Ovary (tissue), 9 donors: ENCODE data around the gene POLR3GL. TPM values are rescaled to one million over a fixed set of nuclear protein-coding genes. Genes with fewer than 3 reads are reported as not detected.

Experiments used
- DNase-seq, 5 donors: peaks; one replicate each; pipeline ENCODE4 v3.0.0-alpha.2; 2019 to 2020
- H3K27ac ChIP-seq, 2 donors: fragments of 200-600 bp; one replicate each; pipeline versions ENCODE4 v1.5.1 to v1.8.0; 2019 to 2022
- H3K27me3 ChIP-seq: fragments of 200-600 bp; one replicate; pipeline ENCODE4 v1.8.0; 2022
- H3K36me3 ChIP-seq: fragments of 200-600 bp; sonication (generic); one replicate; pipeline ENCODE4 v1.5.1; 2019
- H3K4me1 ChIP-seq: one replicate; pipeline ENCODE4 v1.8.1; 2013; ENCODE audit warnings: mild to moderate bottlenecking, moderate library complexity; ENCODE audit not compliant: insufficient read depth
- H3K4me3 ChIP-seq: fragments of 200-600 bp; sonication (generic); one replicate; pipeline ENCODE4 v1.5.1; 2017
- H3K9me3 ChIP-seq, 2 donors: fragments of 200-600 bp in 1 of 2; sonication (generic) in 1 of 2; one replicate each; pipeline versions ENCODE4 v1.5.1 to v1.8.1; 2013 to 2019; ENCODE audit warnings: mild to moderate bottlenecking in 1 of 2, moderate library complexity in 1 of 2
- EP300 ChIP-seq: sonication (generic); formaldehyde crosslinking; IDR thresholded peaks from one replicate; pipeline ENCODE4 v1.6.1; 2017; ENCODE audit warnings: antibody characterized with exemption
- POLR2A ChIP-seq: fragments of 450-650 bp; IDR thresholded peaks from one replicate; pipeline ENCODE4 v1.6.1; 2017; ENCODE audit warnings: antibody characterized with exemption, mild to moderate bottlenecking, moderate library complexity
- WGBS, 3 donors: extraction: QIAGEN DNeasy Blood & Tissue Kit in 1 of 3; methylation state at CpG; one replicate each; pipeline versions ENCODE4 v1.1.5 to v1.1.7; 2013 to 2017; 5-methylcytosine and 5-hydroxymethylcytosine counted together
- intact Hi-C, 4 donors: fragments of 100-400 bp; cut with DNase I; formaldehyde crosslinking; loops; one replicate each; pipeline versions ENCODE4 v1.11.0 to v1.15.1; 2022 to 2023
- polyA plus RNA-seq, 2 donors: library from polyadenylated mRNA; stranded (reverse); fragments of 200-250 nt in 1 of 2; fragments of 350-450 nt in 1 of 2; fragmentation: Illumina TruSeq in 1 of 2; extraction: RNeasy Lipid Tissue Mini Kit (QIAGEN cat#74804) in 1 of 2; gene quantifications; one replicate each; pipeline ENCODE4 v1.2.3, GENCODE V29; 2013 to 2014
- total RNA-seq, 7 donors: library from RNA; depleted of rRNA in 2 of 7; stranded (reverse); fragments of >200 nt in 2 of 7; fragmentation: NEBNext Ultra II Directional in 3 of 7; extraction: Animal tissue kit (Norgen Biotek cat#: 25700) in 3 of 7; gene quantifications; one replicate each; pipeline versions ENCODE4 v1.1.0 to v1.2.4, GENCODE V29; 2016 to 2023
- TF ChIP-seq, protein P1 (sequence below), 3 donors: fragments of 450-650 bp in 2 of 3; fragments of 200-600 bp in 1 of 3; IDR thresholded peaks; one replicate each; pipeline versions ENCODE4 v1.5.1 to v1.8.0; 2016 to 2022; ENCODE audit warnings: antibody characterized with exemption in 3 of 3, mild to moderate bottlenecking in 1 of 3
- donor health status: DM: no; HTN: no; CAD: no; lungs with moderate emphysema.
- donor health status: DM: no; HTN: no; CAD: no.
- donor health status: Bipolar disorder and iron deficiency.
- donor health status: DM: yes; HTN: yes; CAD: no.
- donor health status: DM: no; HTN: no; CAD: no.
- donor health status: DM: yes; HTN: yes; CAD: no.

Gene POLR3GL
- total and polyA plus RNA-seq, 9 donors: 16.7 to 51.4 (median 26.9) TPM

DNA sequence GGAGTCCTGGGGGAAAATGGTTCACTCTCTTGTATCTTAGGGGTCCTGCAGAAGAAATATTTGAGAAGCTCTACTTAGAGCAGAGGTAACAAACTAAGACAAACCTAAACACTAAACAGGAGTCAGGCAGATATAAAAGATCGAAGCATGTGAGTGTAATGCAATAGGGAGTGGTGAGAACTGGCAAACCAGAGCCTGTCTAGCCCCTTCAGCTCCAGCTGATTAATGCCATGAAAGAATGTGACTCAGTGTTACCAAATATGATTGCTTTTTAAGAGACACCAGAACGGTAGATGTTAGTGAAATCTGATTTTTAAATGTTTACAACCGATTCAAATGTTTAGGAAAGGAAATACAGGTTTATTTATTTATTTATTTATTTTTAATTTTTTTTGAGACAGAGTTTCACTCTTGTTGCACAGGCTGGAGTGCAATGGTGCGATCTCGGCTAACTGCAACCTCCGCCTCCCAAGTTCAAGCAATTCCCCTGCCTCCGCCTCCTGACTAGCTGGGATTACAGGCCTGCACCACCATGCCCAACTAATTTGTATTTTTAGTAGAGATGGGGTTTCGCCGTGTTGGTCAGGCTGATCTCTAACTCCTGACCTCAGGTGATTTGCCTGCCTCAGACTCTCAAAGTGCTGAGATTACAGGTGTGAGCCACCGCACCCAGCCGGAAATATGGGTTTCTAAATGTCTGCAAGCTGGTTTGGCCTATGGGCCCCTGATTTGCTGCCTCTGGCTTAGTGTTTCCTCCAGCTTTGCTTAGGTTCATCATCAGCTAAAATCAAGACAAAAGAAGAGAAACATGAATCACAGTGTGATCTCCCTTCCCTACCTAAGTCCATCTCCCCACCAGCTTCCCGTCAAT, 19.7 kb downstream of the POLR3GL start:
- intact Hi-C loops: no loop called here
- WGBS, 3 donors: 92 to 94% (median 93%) methylated on average over 12 of the region's 12 CpGs
- no peak overlapping the region for H3K4me3 ChIP-seq
- H3K27ac ChIP-seq: no peak overlapping the region
- H3K9me3 ChIP-seq: no peaks in the 10 kb centered on the region
- no peak for TF ChIP-seq POLR2A
- no peak for TF ChIP-seq EP300
- TF ChIP-seq, protein P1, sequence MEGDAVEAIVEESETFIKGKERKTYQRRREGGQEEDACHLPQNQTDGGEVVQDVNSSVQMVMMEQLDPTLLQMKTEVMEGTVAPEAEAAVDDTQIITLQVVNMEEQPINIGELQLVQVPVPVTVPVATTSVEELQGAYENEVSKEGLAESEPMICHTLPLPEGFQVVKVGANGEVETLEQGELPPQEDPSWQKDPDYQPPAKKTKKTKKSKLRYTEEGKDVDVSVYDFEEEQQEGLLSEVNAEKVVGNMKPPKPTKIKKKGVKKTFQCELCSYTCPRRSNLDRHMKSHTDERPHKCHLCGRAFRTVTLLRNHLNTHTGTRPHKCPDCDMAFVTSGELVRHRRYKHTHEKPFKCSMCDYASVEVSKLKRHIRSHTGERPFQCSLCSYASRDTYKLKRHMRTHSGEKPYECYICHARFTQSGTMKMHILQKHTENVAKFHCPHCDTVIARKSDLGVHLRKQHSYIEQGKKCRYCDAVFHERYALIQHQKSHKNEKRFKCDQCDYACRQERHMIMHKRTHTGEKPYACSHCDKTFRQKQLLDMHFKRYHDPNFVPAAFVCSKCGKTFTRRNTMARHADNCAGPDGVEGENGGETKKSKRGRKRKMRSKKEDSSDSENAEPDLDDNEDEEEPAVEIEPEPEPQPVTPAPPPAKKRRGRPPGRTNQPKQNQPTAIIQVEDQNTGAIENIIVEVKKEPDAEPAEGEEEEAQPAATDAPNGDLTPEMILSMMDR (IDR thresholded peaks at IDR 0.05): no peak
- H3K27me3 ChIP-seq: no peaks in the 10 kb centered on the region
- peak in 1 of 5 donors; percentile 6 for DNase-seq
- no peaks in the 10 kb centered on the region for H3K36me3 ChIP-seq
- H3K4me1 ChIP-seq: peaks cover 16% of the 10 kb centered on the region

DNA sequence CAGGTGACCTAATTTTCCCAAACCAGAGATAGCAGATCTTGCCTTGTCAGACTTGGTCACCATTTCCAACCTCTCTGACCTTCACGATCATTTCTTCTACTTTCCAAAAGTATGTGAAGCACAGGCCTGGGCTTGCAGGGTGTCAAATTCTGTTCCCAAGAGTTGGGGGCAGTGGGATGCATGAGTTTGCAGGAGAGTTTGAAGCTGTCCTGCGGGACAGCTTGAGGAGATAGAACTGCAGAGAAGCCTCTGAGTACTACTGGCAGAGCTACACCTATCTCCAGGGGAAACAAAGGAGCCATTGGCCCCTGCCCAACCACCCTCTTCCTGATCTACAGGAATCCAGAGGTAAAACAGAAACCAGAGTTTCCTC, 20.6 kb downstream of the POLR3GL start:
- no peaks in the 10 kb centered on the region for H3K27me3 ChIP-seq
- no peak overlapping the region for H3K4me3 ChIP-seq
- H3K27ac ChIP-seq: no peak overlapping the region
- DNase-seq: no peak
- no peaks in the 10 kb centered on the region for H3K9me3 ChIP-seq
- intact Hi-C loops: no loop called here
- peaks cover 13% of the 10 kb centered on the region for H3K4me1 ChIP-seq
- WGBS, 3 donors: 71 to 79% (median 75%) methylated on average over 2 of the region's 2 CpGs
- no peak for TF ChIP-seq POLR2A
- TF ChIP-seq, protein P1 (IDR thresholded peaks at IDR 0.05): no peak
- no peak for TF ChIP-seq EP300
- H3K36me3 ChIP-seq: no peaks in the 10 kb centered on the region

DNA sequence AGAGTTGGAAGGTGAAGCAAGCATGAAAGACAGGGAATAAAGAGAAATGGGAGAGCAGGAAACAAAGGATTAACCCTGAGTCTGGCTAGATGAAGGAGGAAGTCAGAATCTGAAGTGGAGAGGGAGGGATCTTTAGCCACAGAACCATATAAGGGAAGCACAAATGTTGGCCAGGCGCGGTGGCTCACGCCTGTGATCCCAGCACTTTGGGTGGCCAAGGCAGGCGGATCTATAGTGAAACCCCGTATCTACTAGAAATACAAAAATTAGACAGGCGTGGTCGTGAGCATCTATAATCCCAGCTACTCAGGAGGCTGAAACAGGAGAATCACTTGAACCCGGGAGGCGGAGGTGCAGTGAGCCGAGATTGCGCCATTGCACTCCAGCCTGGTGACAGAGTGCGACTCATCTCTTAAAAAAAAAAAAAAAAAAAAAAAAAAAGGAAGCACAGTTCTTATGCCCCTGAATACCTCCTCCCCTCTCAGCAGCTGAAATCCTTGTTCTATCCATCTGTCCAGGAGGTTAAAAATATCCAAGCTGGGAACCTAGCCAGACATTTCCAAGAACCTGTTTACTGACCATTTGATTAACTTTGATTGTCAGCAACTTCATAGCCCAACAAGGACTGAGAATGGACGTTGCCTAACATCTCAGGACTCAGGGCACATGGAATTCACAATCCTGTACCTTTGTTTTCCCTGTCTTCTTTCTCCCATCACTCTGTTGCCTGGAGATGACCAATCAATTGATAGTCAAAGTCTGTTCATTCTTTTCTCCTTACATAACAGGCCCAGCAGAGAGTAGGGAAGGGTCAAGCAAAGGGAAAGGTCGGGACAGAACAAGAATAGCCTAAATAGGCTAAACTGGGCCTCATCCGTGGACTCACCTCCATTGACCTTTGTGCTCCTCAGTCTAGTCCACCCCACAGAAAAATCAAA, 21.3 kb downstream of the POLR3GL start:
- no peak for TF ChIP-seq POLR2A
- TF ChIP-seq, protein P1 (IDR thresholded peaks at IDR 0.05): no peak
- TF ChIP-seq EP300: no peak
- H3K4me3 ChIP-seq: no peak overlapping the region
- H3K9me3 ChIP-seq: no peaks in the 10 kb centered on the region
- WGBS, 3 donors: 56 to 65% (median 59%) methylated on average over 15 of the region's 15 CpGs
- H3K27me3 ChIP-seq: no peaks in the 10 kb centered on the region
- no peak for DNase-seq
- intact Hi-C loops: no loop called here
- H3K4me1 ChIP-seq: peaks cover 12% of the 10 kb centered on the region
- H3K36me3 ChIP-seq: no peaks in the 10 kb centered on the region
- no peak overlapping the region for H3K27ac ChIP-seq

GRCh38 chr1:145986551-145986950, 22.1 kb downstream of the POLR3GL start:
- Histone ChIP-seq H3K36me3 (no peaks in the 10 kb centered on the region), H3K4me1 (peaks cover 10% of the 10 kb centered on the region), H3K27ac (no peak overlapping the region), H3K9me3 (no peaks in the 10 kb centered on the region), H3K27me3 (no peaks in the 10 kb centered on the region), H3K4me3 (no peak overlapping the region)
- intact Hi-C loops: no loop called here
- TF ChIP-seq POLR2A (no peak), EP300 (no peak)
- TF ChIP-seq, protein P1 (IDR thresholded peaks at IDR 0.05): no peak
- WGBS, 3 donors: 91 to 96% (median 95%) methylated on average over 6 of the region's 6 CpGs
- DNase-seq: no peak
